Neutrophil (primary cell): ENCODE data around the gene PUS7.
A peak's percentile ranks its signal among the peaks of the same experiment; 100 is the strongest.

ENCODE experiments used
- H3K27ac ChIP-seq: fragments of 200-600 bp; sonication (generic); 2 replicates; pipeline ENCODE4 v1.5.1; 2016; ENCODE audit warnings: mild to moderate bottlenecking, moderate library complexity
- H3K27me3 ChIP-seq: fragments of 200-600 bp; sonication (generic); 2 replicates; pipeline ENCODE4 v1.6.0; 2016; ENCODE audit warnings: mild to moderate bottlenecking
- H3K36me3 ChIP-seq: fragments of 200-600 bp; sonication (generic); 2 replicates; pipeline ENCODE4 v1.5.1; 2017
- H3K4me1 ChIP-seq, 2 experiments: fragments of 200-600 bp in 1 of 2; sonication (generic) in 1 of 2; 1 replicate in 1 of 2; 2 replicates in 1 of 2; pipeline versions ENCODE4 v1.5.1 to v1.6.1; 2013 to 2016; ENCODE audit warnings: low read depth in 1 of 2, low read length in 1 of 2, mild to moderate bottlenecking in 1 of 2, moderate library complexity in 1 of 2; ENCODE audit not compliant: control insufficient read depth in 1 of 2, insufficient read depth in 1 of 2
- H3K4me3 ChIP-seq, 2 experiments: fragments of 200-600 bp in 1 of 2; sonication (generic) in 1 of 2; 1 replicate in 1 of 2; 2 replicates in 1 of 2; pipeline ENCODE4 v1.5.1; 2013 to 2016; ENCODE audit warnings: low read depth in 1 of 2, low read length in 1 of 2, mild to moderate bottlenecking in 1 of 2, moderate library complexity in 1 of 2
- H3K9me3 ChIP-seq: fragments of 200-600 bp; sonication (generic); 2 replicates; pipeline ENCODE4 v1.5.1; 2016
- CTCF ChIP-seq: fragments of 200-600 bp; sonication (generic); IDR thresholded peaks from 2 replicates; pipeline ENCODE4 v1.5.1; 2016; ENCODE audit warnings: antibody characterized with exemption

Gene PUS7

GRCh38 chr7:105521717-105522463 is at the start of gene PUS7:
Gene PUS7, minus strand, starts transcription at chr7:105522271. Its CDS starts 13,759 bp downstream, at chr7:105508512.
- no peaks in the 10 kb centered on the region for H3K9me3 ChIP-seq
- H3K4me3 ChIP-seq: peak within 1 kb of the TSS; percentile 62 to 67
- peak within 1 kb of the TSS; percentile 68 for H3K27ac ChIP-seq
- no peak for TF ChIP-seq CTCF
- H3K36me3 ChIP-seq: no peaks in the 10 kb centered on the region
- H3K4me1 ChIP-seq: peaks cover 14 to 20% of the 10 kb centered on the region in 2 experiments
- peaks cover 12% of the 10 kb centered on the region for H3K27me3 ChIP-seq

GRCh38 chr7:105567821-105568220 is 45.8 kb upstream of the PUS7 start:
- H3K36me3 ChIP-seq: peaks cover 62% of the 10 kb centered on the region

GRCh38 chr7:105567024-105567423 is 45.0 kb upstream of the PUS7 start:
- Histone ChIP-seq H3K36me3 (peaks cover 66% of the 10 kb centered on the region), H3K9me3 (no peaks in the 10 kb centered on the region), H3K4me1 (no peaks in the 10 kb centered on the region), H3K4me3 (no peak overlapping the region), H3K27me3 (no peaks in the 10 kb centered on the region), H3K27ac (no peak overlapping the region)
- no peak for TF ChIP-seq CTCF

More at GRCh38 chr7:105567821-105568220, 45.8 kb upstream of the PUS7 start:
- H3K4me1 ChIP-seq: no peaks in the 10 kb centered on the region
- H3K27ac ChIP-seq: no peak overlapping the region
- H3K4me3 ChIP-seq: no peak overlapping the region
- no peak for TF ChIP-seq CTCF
- no peaks in the 10 kb centered on the region for H3K9me3 ChIP-seq
- H3K27me3 ChIP-seq: no peaks in the 10 kb centered on the region

- H3K4me1 ChIP-seq: no peaks in the 10 kb centered on the region
- no peak for TF ChIP-seq CTCF
- H3K27me3 ChIP-seq: no peaks in the 10 kb centered on the region
- H3K9me3 ChIP-seq: no peaks in the 10 kb centered on the region
- H3K27ac ChIP-seq: no peak overlapping the region
- peaks cover 77% of the 10 kb centered on the region for H3K36me3 ChIP-seq
- no peak overlapping the region for H3K4me3 ChIP-seq
These were observed 43.1 kb upstream of the PUS7 start for GRCh38 chr7:105565190-105565589.

- Histone ChIP-seq H3K4me1 (no peaks in the 10 kb centered on the region), H3K36me3 (peaks cover 68% of the 10 kb centered on the region), H3K27me3 (no peaks in the 10 kb centered on the region), H3K27ac (no peak overlapping the region), H3K4me3 (no peak overlapping the region), H3K9me3 (no peaks in the 10 kb centered on the region)
- no peak for TF ChIP-seq CTCF
These were observed 37.9 kb upstream of the PUS7 start for GRCh38 chr7:105559926-105560325.
